ENCODE results near the gene CLDN22.

Gene CLDN22

GRCh38 chr4:183360161-183360919, 40.3 kb upstream of the CLDN22 start:
- no peak for TF ChIP-seq CTCF (IDR thresholded peaks at IDR 0.05)
- no peak for DNase-seq (ENCODE audit: low spot score)
- Histone ChIP-seq H3K4me3 (no peak overlapping the region), H3K27ac (no peak overlapping the region)

DNA sequence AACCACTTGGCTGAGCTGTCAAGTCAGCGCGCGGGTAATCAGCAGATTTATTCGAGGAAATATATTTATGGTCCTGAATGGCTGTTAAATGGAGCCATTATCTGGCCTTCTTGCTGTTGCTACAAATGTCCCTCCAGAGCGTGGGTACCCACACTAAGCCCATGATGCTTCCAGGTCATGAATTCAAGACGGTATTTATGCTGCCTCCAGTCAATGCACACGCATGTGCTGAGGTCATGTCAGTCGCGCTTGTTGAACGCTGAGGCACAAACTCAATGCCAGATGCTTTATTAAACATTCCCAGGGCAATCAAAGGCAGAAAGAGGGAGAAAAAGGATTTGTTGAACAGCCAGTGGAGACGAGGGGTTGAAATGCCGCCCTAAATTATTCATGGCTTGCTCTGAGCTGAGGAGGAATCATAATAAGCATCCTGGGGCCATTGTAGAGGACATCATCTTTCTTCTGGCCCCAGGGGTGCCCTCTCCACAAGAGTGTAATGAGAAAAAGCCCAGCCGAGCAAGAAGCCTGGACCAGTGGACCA, 38.2 kb upstream of the CLDN22 start:
- Histone ChIP-seq H3K4me3 (no peak overlapping the region), H3K27ac (no peak overlapping the region)
- TF ChIP-seq CTCF (IDR thresholded peaks at IDR 0.05): no peak
- no peak for DNase-seq (ENCODE audit: low spot score)

DNA sequence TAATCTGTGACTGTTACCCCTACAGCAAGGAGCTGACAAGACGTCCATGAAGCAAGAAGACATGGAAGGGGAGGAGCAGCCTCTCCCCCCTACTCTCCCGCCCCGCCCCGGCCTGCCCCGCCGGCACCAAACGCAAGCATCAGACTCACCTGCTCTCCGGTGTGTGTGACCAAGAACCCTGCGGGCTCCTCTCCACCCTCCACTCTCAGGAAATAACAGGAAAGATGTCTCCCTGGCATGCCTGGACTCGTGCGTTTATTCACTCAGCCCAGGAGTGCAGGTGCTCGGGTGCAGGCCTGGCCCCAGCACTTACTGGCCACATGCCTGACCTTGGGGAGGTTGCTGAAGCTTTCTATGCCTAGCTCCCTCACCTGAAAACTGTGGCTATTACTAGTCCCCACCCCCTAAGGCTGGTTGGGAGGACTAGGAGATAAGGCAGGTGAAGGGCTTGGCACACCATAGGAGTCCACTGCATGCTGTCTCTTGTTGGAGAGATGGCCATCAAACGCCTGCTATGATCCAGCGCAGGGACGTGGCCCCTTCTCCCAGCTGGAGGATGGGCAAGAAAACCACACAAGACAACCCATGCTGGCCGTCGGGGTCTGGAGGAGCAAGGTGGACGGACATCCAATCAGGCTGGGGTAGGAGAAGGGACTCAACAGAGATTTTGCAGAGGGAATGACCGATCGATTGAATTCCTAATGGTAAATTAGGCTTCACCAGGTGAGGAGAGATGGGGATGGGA, 37.0 kb upstream of the CLDN22 start:
- H3K4me3 ChIP-seq: no peak overlapping the region
- H3K27ac ChIP-seq: no peak overlapping the region
- DNase-seq (ENCODE audit: low spot score): no peak
- TF ChIP-seq CTCF (IDR thresholded peaks at IDR 0.05): no peak

DNA sequence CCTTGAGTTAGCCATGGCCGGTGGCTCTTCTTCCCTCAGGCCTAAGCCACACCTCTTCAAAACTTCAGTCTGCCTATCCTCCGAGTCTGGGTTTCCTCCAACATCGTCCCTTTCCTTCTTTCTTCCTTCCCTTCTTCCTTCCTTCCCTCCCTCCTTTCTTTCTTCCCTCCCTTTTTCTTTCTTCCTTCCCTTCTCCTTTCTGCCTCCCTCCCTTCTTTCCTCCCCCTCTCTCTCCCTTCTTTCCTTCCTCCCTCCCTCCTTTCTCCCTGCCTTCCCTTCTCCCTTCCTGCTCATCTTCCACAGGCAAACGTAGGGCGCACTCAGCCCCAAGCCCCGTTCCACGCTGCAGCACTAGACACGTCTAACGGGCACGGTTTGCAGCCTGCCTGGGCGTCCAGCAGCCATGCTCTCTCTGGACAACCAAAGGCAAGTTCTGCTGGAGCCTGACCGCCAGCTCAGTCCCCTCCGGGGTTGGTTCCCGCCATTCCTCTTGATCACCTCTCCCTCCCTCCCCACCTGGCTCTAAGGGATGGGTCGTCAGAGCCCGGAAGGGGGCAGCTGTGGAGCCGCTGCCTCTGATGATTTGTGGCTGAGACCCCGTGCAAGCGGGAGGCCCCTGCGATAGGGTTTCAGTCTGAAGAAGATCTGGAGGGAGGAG, 36.2 kb upstream of the CLDN22 start:
- TF ChIP-seq CTCF (IDR thresholded peaks at IDR 0.05): no peak
- DNase-seq (ENCODE audit: low spot score): no peak
- Histone ChIP-seq H3K4me3 (no peak overlapping the region), H3K27ac (no peak overlapping the region)

- Histone ChIP-seq H3K27ac (no peak overlapping the region), H3K4me3 (no peak overlapping the region)
- TF ChIP-seq CTCF (IDR thresholded peaks at IDR 0.05): no peak
- no peak for DNase-seq (ENCODE audit: low spot score)
Measured at GRCh38 chr4:183355405-183355804, 35.3 kb upstream of the CLDN22 start.

GRCh38 chr4:183354219-183354618, 34.1 kb upstream of the CLDN22 start:
- DNase-seq (ENCODE audit: low spot score): no peak

More at GRCh38 chr4:183354219-183354618, 34.1 kb upstream of the CLDN22 start:
- no peak for TF ChIP-seq CTCF (IDR thresholded peaks at IDR 0.05)
- Histone ChIP-seq H3K27ac (no peak overlapping the region), H3K4me3 (no peak overlapping the region)

All from coronary artery (tissue), 2 donors.